ENCODE data around the gene MAN2B1.
"Not testable (repeated sequence)": the region's sequence is repeated elsewhere in the genome, so short reads cannot be mapped to it uniquely, and the experiment has no call there.

Gene MAN2B1

GRCh38 chr19:12689012-12689411 lies 22.5 kb upstream of the MAN2B1 start:
- no peak for DNase-seq (ENCODE audit: low spot score)

- no peak for DNase-seq (ENCODE audit: low spot score)
Observed at GRCh38 chr19:12687496-12688196, 21.1 kb upstream of the MAN2B1 start, which contains the start of gene GNG14. Gene GNG14 (plus strand): TSS chr19:12687998. CDS start chr19:12688049, 51 bp downstream.

GRCh38 chr19:12685831-12686230 lies 19.3 kb upstream of the MAN2B1 start:
- no peak for DNase-seq (ENCODE audit: low spot score)

GRCh38 chr19:12681074-12681987 lies 14.8 kb upstream of the MAN2B1 start, which contains the start of gene DHPS:
Gene DHPS (minus strand): TSS chr19:12681880. CDS start chr19:12681766, 114 bp downstream.
- peak; percentile 96 for DNase-seq (ENCODE audit: low spot score)

GRCh38 chr19:12680034-12680433 lies 13.5 kb upstream of the MAN2B1 start:
- no peak for DNase-seq (ENCODE audit: low spot score)

GRCh38 chr19:12678039-12678438 lies 11.5 kb upstream of the MAN2B1 start:
- DNase-seq (ENCODE audit: low spot score): not testable (repeated sequence)

GRCh38 chr19:12676928-12677327 lies 10.4 kb upstream of the MAN2B1 start:
- no peak for DNase-seq (ENCODE audit: low spot score)

GRCh38 chr19:12676384-12676792 lies 9.8 kb upstream of the MAN2B1 start:
- DNase-seq (ENCODE audit: low spot score): peak; percentile 86

- DNase-seq (ENCODE audit: low spot score): no peak
Observed at GRCh38 chr19:12675940-12676339, 9.4 kb upstream of the MAN2B1 start.

GRCh38 chr19:12675399-12675798 lies 8.9 kb upstream of the MAN2B1 start:
- DNase-seq (ENCODE audit: low spot score): no peak

GRCh38 chr19:12672744-12673143 lies 6.2 kb upstream of the MAN2B1 start:
- no peak for DNase-seq (ENCODE audit: low spot score)

GRCh38 chr19:12670159-12670928 lies 3.8 kb upstream of the MAN2B1 start:
- no peak for DNase-seq (ENCODE audit: low spot score)

GRCh38 chr19:12669270-12670158 lies 3.0 kb upstream of the MAN2B1 start:
- DNase-seq (ENCODE audit: low spot score): peak; percentile 82

GRCh38 chr19:12668932-12669269 lies 2.4 kb upstream of the MAN2B1 start:
- peak; percentile 63 for DNase-seq (ENCODE audit: low spot score)

GRCh38 chr19:12668346-12668745 lies 1.8 kb upstream of the MAN2B1 start:
- no peak for DNase-seq (ENCODE audit: low spot score)

- DNase-seq (ENCODE audit: low spot score): no peak
Observed at GRCh38 chr19:12667731-12668302, 1.3 kb upstream of the MAN2B1 start.

GRCh38 chr19:12665671-12666264 lies 774 bp downstream of the MAN2B1 start:
- DNase-seq (ENCODE audit: low spot score): no peak

- DNase-seq (ENCODE audit: low spot score): no peak
Observed at GRCh38 chr19:12665281-12665573, 1.3 kb downstream of the MAN2B1 start.

- no peak for DNase-seq (ENCODE audit: low spot score)
Observed at GRCh38 chr19:12664406-12665280, 1.9 kb downstream of the MAN2B1 start.

- DNase-seq (ENCODE audit: low spot score): no peak
Observed at GRCh38 chr19:12660980-12661379, 5.6 kb downstream of the MAN2B1 start.

Data from AG08395 (cell line).